Measurements from ENCODE around the gene ATM.
"Not testable (repeated sequence)": the region's sequence is repeated elsewhere in the genome, so short reads cannot be mapped to it uniquely, and the experiment has no call there.

The ATM gene

DNA sequence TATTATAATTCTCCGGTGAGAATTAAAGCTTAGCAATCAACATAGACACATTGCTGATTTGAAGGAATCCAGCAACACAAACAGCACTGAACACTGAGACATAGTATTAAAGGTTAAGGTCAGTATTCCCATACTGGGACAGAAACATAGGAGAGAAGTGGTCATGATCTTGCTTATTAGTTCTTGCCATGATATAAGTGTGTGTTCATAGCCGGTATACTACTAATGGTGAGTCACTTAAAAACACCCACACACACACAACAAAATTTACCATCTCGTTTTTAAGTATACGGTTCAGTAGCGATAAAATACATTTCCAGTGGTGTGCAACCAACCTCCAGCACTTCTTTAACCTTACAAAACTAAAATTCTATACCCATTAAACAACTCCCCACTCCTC lies 148.1 kb downstream of the ATM start:
- in situ Hi-C loops (cut with HindIII; ENCODE audit: low sequenced_read_pairs) = no loop called here
- H3K4me3 ChIP-seq (ENCODE audit: low read depth, low read length) = no peak overlapping the region
- TF ChIP-seq, protein P1, sequence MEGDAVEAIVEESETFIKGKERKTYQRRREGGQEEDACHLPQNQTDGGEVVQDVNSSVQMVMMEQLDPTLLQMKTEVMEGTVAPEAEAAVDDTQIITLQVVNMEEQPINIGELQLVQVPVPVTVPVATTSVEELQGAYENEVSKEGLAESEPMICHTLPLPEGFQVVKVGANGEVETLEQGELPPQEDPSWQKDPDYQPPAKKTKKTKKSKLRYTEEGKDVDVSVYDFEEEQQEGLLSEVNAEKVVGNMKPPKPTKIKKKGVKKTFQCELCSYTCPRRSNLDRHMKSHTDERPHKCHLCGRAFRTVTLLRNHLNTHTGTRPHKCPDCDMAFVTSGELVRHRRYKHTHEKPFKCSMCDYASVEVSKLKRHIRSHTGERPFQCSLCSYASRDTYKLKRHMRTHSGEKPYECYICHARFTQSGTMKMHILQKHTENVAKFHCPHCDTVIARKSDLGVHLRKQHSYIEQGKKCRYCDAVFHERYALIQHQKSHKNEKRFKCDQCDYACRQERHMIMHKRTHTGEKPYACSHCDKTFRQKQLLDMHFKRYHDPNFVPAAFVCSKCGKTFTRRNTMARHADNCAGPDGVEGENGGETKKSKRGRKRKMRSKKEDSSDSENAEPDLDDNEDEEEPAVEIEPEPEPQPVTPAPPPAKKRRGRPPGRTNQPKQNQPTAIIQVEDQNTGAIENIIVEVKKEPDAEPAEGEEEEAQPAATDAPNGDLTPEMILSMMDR (IDR thresholded peaks at IDR 0.05; ENCODE audit: low read depth, low read length) = no peak
- DNase-seq (ENCODE audit: low read depth, low spot score) = no peak

DNA sequence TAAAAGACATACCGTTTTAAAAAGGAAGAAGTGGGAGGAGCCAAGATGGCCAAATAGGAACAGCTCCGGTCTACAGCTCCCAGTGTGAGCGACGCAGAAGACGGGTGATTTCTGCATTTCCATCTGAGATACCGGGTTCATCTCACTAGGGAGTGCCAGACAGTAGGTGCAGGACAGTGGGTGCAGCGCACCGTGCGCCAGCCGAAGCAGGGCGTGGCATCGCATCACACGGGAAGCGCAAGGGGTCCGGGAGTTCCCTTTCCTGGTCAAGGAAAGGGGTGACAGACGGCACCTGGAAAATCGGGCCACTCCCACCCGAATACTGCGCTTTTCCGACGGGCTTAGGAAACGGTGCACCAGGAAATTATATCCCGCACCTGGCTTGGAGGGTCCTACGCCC lies 150.6 kb downstream of the ATM start:
- H3K4me3 ChIP-seq (ENCODE audit: low read depth, low read length); DNase-seq (ENCODE audit: low read depth, low spot score); in situ Hi-C loops (cut with HindIII; ENCODE audit: low sequenced_read_pairs): not testable (repeated sequence)

DNA sequence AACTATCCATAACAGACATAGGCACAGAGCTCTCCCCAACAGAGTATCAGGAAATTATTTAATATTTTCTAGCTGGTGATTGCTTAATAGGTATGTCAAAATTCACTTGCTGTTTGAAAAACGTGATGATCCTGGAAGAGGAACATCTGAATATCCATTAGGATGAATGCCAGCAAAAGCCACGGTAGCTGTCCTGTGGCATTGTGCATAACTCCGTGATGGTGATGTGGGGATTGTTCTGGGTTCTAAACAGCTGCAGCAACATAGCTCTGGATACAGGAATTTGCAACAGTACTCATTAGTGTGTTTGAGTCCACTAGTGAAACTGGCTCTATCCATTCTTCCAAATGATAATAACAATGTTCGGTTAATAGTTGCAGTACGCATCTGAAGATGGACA lies 165.7 kb downstream of the ATM start:
- no peak for DNase-seq (ENCODE audit: low read depth, low spot score)

DNA sequence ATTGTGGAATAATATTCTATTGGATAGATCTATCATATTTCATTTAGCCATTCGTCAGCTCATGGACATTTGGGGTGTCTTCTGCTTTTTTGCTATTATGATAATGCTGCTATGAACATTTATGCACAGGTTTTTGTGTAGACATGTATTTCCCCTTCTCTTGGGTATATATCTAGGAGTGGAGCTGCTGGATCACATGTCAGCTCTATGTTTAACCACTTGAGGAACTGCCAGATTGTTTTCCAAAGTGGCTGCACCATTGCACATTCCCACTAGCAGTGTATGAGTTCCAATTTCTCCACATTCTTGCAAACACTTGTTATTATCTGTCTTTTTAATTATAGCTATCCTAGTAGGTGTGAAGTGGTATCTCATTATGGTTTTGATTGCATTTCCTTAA lies 169.5 kb downstream of the ATM start:
- TF ChIP-seq, protein P1 (IDR thresholded peaks at IDR 0.05; ENCODE audit: low read depth, low read length) = no peak
- in situ Hi-C loops (cut with HindIII; ENCODE audit: low sequenced_read_pairs) = no loop called here

More for the DNA sequence above, 165.7 kb downstream of the ATM start:
- in situ Hi-C loops (cut with HindIII; ENCODE audit: low sequenced_read_pairs) = no loop called here
- TF ChIP-seq, protein P1 (IDR thresholded peaks at IDR 0.05; ENCODE audit: low read depth, low read length) = no peak
- no peak overlapping the region for H3K4me3 ChIP-seq (ENCODE audit: low read depth, low read length)

DNA sequence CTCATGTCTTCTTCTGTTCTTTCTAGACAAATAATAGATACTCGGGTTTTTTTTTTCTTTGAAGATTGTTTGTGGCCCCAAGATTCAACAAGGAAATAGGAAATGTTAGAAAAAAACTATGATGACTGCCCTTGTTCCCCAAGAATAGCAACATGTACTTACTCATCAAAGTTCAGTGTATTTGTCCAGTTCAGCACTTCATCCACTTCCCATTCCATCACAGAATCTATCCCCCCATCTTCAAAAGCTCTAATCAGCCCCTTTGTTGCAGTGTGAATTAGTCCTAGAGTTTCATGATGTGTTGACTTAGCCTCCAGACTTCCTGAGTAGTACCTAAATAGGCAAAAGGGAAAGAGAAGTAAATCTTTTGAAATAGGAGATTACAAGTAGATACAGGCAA lies 170.2 kb downstream of the ATM start:
- TF ChIP-seq, protein P1 (IDR thresholded peaks at IDR 0.05; ENCODE audit: low read depth, low read length) = no peak
- no peak overlapping the region for H3K4me3 ChIP-seq (ENCODE audit: low read depth, low read length)
- no peak for DNase-seq (ENCODE audit: low read depth, low spot score)
- in situ Hi-C loops (cut with HindIII; ENCODE audit: low sequenced_read_pairs) = no loop called here

More for the DNA sequence above, 169.5 kb downstream of the ATM start:
- DNase-seq (ENCODE audit: low read depth, low spot score) = no peak
- no peak overlapping the region for H3K4me3 ChIP-seq (ENCODE audit: low read depth, low read length)

DNA sequence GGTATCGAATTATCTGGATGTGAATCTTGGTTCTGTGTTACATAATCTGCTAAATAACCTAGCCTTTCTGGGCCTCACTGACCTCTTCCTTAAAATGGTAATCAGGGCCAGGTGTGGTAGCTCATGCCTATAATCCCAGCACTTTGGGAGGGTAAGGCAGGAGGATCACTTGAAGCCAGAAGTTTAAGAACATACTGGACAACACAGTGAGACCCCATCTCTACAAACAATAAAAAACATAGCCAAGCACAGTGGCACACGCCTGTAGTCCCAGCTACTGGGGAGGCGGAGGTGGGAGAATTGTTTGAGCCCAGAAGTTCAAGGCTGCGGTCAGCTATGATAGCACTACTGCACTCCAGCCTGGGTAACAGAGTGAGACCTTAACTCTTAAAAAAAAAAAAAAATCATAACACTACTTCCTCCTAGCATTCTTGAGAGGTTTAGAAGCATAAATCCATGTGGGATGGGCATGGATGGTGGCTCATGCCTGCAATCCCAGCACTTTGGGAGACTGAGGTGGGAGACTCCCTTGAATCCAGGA lies 171.9 kb downstream of the ATM start:
- TF ChIP-seq, protein P1 (IDR thresholded peaks at IDR 0.05; ENCODE audit: low read depth, low read length) = no peak
- H3K4me3 ChIP-seq (ENCODE audit: low read depth, low read length) = no peak overlapping the region
- no peak for DNase-seq (ENCODE audit: low read depth, low spot score)
- in situ Hi-C loops (cut with HindIII; ENCODE audit: low sequenced_read_pairs) = no loop called here

DNA sequence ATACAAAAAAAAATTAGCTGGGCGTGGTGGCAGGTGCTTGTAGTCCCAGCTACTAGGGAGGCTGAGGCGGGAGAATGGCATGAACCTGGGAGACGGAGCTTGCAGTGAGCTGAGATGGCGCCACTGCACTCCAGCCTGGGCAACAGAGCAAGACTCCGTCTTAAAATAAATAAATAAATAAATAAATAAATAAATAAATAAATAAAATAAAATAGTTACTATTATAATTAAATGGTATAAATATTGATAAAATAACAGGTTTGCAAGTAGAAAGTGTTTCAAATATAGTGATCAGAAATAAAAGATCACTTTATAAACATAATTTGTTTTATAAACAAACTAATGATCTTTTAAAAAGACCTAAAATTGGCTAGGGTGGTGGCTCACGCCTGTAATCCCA lies 173.8 kb downstream of the ATM start:
- in situ Hi-C loops (cut with HindIII; ENCODE audit: low sequenced_read_pairs) = not testable (repeated sequence)

DNA sequence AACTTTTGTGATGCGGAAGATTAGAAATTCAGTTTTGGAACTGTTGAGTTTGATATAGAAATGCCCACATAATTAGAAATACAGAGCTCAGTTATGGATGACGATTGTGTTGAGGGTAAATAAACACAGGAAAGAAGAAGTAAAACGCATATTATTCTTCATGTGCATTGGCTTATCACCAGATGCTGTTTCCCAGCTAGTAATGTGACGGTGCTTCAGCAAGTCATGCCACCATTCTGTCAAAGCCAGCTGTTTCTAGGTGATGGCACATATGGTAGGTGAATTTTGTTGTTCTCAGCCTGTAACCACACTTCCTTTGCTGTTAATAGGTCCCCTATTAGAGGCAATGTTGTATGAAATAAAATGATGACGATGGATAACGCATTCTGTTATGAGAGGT lies 175.6 kb downstream of the ATM start:
- DNase-seq (ENCODE audit: low read depth, low spot score) = no peak
- H3K4me3 ChIP-seq (ENCODE audit: low read depth, low read length) = no peak overlapping the region
- in situ Hi-C loops (cut with HindIII; ENCODE audit: low sequenced_read_pairs) = no loop called here
- TF ChIP-seq, protein P1 (IDR thresholded peaks at IDR 0.05; ENCODE audit: low read depth, low read length) = no peak

More for the DNA sequence above, 173.8 kb downstream of the ATM start:
- H3K4me3 ChIP-seq (ENCODE audit: low read depth, low read length); DNase-seq (ENCODE audit: low read depth, low spot score): not testable (repeated sequence)
